Lower leg skin (tissue), 4 donors: ENCODE results near the gene REEP3. TPM values are rescaled to one million over a fixed set of nuclear protein-coding genes. Genes with fewer than 3 reads are reported as not detected.

Source experiments
- DNase-seq, 2 donors: peaks; one replicate each; pipeline ENCODE4 v3.0.0-alpha.2; 2019; ENCODE audit warnings: low spot score in 2 of 2
- H3K4me3 ChIP-seq: fragments of 200-600 bp; sonication (generic); 2 replicates; pipeline ENCODE4 v1.5.1; 2017; ENCODE audit warnings: mild to moderate bottlenecking, low read depth; ENCODE audit not compliant: poor library complexity, severe bottlenecking
- CTCF ChIP-seq, 3 donors: fragments of 450-650 bp; IDR thresholded peaks; one replicate each; pipeline ENCODE4 v1.5.1; 2016; ENCODE audit warnings: antibody characterized with exemption in 3 of 3, mild to moderate bottlenecking in 3 of 3, moderate library complexity in 2 of 3
- POLR2A ChIP-seq, 2 donors: fragments of 450-650 bp; IDR thresholded peaks; one replicate each; pipeline ENCODE4 v1.6.1; 2016 to 2017; ENCODE audit warnings: antibody characterized with exemption in 2 of 2, mild to moderate bottlenecking in 1 of 2, moderate library complexity in 1 of 2
- WGBS, 2 donors: methylation state at CpG; one replicate each; pipeline ENCODE4 v1.1.5; 2018; 5-methylcytosine and 5-hydroxymethylcytosine counted together
- intact Hi-C: fragments of 100-400 bp; cut with DNase I; formaldehyde crosslinking; loops from one replicate; pipeline ENCODE4 v1.15.0; 2023; ENCODE audit warnings: low total_unique reads
- total RNA-seq, 4 donors: library from RNA; depleted of rRNA; stranded (reverse); fragments of >200 nt; gene quantifications; one replicate each; pipeline ENCODE4 v1.1.0, GENCODE V29; 2016

The REEP3 gene
- total RNA-seq, 4 donors from 2014 or later, result 39.8 to 58.4 (median 49.0) TPM

- intact Hi-C loops, result no loop called here
- TF ChIP-seq CTCF (IDR thresholded peaks at IDR 0.05) (no peak), POLR2A (IDR thresholded peaks at IDR 0.05) (no peak)
- DNase-seq, result no peak
- H3K4me3 ChIP-seq, result no peak overlapping the region
- WGBS, 2 donors, result 82 to 95% methylated on average over 1 of the region's 1 CpG
Observed at GRCh38 chr10:63600540-63600939, 79.3 kb downstream of the REEP3 start.

- TF ChIP-seq POLR2A (IDR thresholded peaks at IDR 0.05) (no peak), CTCF (IDR thresholded peaks at IDR 0.05) (no peak)
- 89 to 94% methylated on average over 7 of the region's 7 CpGs for WGBS, 2 donors
- DNase-seq, result no peak
- intact Hi-C loops, result no loop called here
- no peak overlapping the region for H3K4me3 ChIP-seq
Observed at GRCh38 chr10:63603709-63604445, 82.7 kb downstream of the REEP3 start.

GRCh38 chr10:63605197-63605967 is 84.2 kb downstream of the REEP3 start:
- intact Hi-C loops, result no loop called here
- WGBS, 2 donors, result 86 to 89% methylated on average over 3 of the region's 3 CpGs
- DNase-seq, result no peak
- TF ChIP-seq POLR2A (IDR thresholded peaks at IDR 0.05) (no peak), CTCF (IDR thresholded peaks at IDR 0.05) (no peak)
- no peak overlapping the region for H3K4me3 ChIP-seq

GRCh38 chr10:63608511-63608910 is 87.3 kb downstream of the REEP3 start:
- no peak for DNase-seq
- H3K4me3 ChIP-seq, result no peak overlapping the region
- intact Hi-C loops, result no loop called here
- WGBS, 2 donors, result 63 to 69% methylated on average over 1 of the region's 1 CpG
- no peak for TF ChIP-seq CTCF (IDR thresholded peaks at IDR 0.05)
- TF ChIP-seq POLR2A (IDR thresholded peaks at IDR 0.05), result no peak

GRCh38 chr10:63611078-63611477 is 89.9 kb downstream of the REEP3 start:
- no peak for DNase-seq
- WGBS, 2 donors, result 39 to 51% methylated on average over 2 of the region's 2 CpGs
- intact Hi-C loops, result no loop called here
- no peak overlapping the region for H3K4me3 ChIP-seq
- TF ChIP-seq CTCF (IDR thresholded peaks at IDR 0.05) (no peak), POLR2A (IDR thresholded peaks at IDR 0.05) (no peak)
